Tibial artery (tissue), 4 donors: ENCODE data around the gene ADAM20.

ENCODE experiments used
- DNase-seq, 2 donors: peaks; one replicate each; pipeline ENCODE4 v3.0.0-alpha.2; 2019
- H3K27ac ChIP-seq, 2 donors: fragments of 200-600 bp; sonication (generic) in 1 of 2; 1 replicate in 1 of 2; 2 replicates in 1 of 2; pipeline ENCODE4 v1.5.1; 2018 to 2019; ENCODE audit warnings: mild to moderate bottlenecking in 1 of 2
- H3K27me3 ChIP-seq, 2 donors: fragments of 200-600 bp; sonication (generic) in 1 of 2; one replicate each; pipeline versions ENCODE4 v1.5.1 to v1.6.0; 2016 to 2019
- H3K36me3 ChIP-seq, 3 donors: fragments of 200-600 bp; sonication (generic) in 2 of 3; one replicate each; pipeline ENCODE4 v1.5.1; 2016 to 2019; ENCODE audit warnings: mild to moderate bottlenecking in 2 of 3
- H3K4me1 ChIP-seq, 4 donors: fragments of 200-600 bp; sonication (generic) in 2 of 4; 1 replicate in 3 of 4; 2 replicates in 1 of 4; pipeline ENCODE4 v1.5.1; 2016 to 2019
- H3K4me3 ChIP-seq, 2 donors: fragments of 200-600 bp; sonication (generic) in 1 of 2; 1 replicate in 1 of 2; 2 replicates in 1 of 2; pipeline ENCODE4 v1.5.1; 2018 to 2019; ENCODE audit warnings: mild to moderate bottlenecking in 2 of 2
- H3K9me3 ChIP-seq, 3 donors: fragments of 200-600 bp; sonication (generic) in 1 of 3; one replicate each; pipeline ENCODE4 v1.5.1; 2016 to 2019
- intact Hi-C: fragments of 100-400 bp; cut with DNase I; formaldehyde crosslinking; loops from one replicate; pipeline ENCODE4 v1.15.0; 2023; ENCODE audit warnings: low total_unique reads
- TF ChIP-seq, protein P1 (sequence below), 2 experiments: fragments of 200-600 bp in 1 of 2; fragments of 450-650 bp in 1 of 2; IDR thresholded peaks; one replicate each; pipeline ENCODE4 v1.5.1; 2017 to 2019; ENCODE audit warnings: antibody characterized with exemption in 2 of 2, mild to moderate bottlenecking in 1 of 2, moderate library complexity in 1 of 2

Gene ADAM20

GRCh38 chr14:70534904-70535303 is at the start of gene ADAM20:
TSS of gene ADAM20 (minus strand) at chr14:70535004. CDS start at chr14:70524757, 10,247 bp downstream.
- no peaks in the 10 kb centered on the region for H3K4me1 ChIP-seq
- H3K36me3 ChIP-seq: peaks cover 8 to 37% (median 12%) of the 10 kb centered on the region in 3 donors
- peaks cover 0 to 17% (median 5%) of the 10 kb centered on the region in 3 donors for H3K9me3 ChIP-seq
- no peak within 1 kb of the TSS for H3K27ac ChIP-seq
- DNase-seq: no peak
- no peak within 1 kb of the TSS for H3K4me3 ChIP-seq
- H3K27me3 ChIP-seq: no peaks in the 10 kb centered on the region
- TF ChIP-seq, protein P1, sequence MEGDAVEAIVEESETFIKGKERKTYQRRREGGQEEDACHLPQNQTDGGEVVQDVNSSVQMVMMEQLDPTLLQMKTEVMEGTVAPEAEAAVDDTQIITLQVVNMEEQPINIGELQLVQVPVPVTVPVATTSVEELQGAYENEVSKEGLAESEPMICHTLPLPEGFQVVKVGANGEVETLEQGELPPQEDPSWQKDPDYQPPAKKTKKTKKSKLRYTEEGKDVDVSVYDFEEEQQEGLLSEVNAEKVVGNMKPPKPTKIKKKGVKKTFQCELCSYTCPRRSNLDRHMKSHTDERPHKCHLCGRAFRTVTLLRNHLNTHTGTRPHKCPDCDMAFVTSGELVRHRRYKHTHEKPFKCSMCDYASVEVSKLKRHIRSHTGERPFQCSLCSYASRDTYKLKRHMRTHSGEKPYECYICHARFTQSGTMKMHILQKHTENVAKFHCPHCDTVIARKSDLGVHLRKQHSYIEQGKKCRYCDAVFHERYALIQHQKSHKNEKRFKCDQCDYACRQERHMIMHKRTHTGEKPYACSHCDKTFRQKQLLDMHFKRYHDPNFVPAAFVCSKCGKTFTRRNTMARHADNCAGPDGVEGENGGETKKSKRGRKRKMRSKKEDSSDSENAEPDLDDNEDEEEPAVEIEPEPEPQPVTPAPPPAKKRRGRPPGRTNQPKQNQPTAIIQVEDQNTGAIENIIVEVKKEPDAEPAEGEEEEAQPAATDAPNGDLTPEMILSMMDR (IDR thresholded peaks at IDR 0.05): no peak
- intact Hi-C loops: no loop called here

DNA sequence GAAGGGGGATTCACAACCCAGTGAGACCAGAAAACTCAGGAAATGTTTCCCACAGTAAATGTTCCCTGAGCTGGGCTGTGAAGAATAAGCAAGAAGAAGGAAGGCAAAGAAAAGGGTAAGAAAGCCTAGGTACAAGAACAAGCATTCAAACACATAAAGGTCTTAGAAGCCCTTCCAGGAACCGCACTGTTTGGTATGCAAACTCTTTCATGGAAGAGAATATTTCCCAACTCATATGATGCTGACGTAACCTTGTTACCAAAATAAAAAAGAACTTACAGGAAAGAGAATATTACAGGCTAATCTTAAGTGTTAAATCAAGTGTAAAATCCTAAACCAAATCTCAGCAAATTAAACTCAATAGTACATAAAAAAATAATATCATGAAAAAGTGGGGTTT is 42.1 kb upstream of the ADAM20 start:
- H3K9me3 ChIP-seq: no peaks in the 10 kb centered on the region
- intact Hi-C loops: no loop called here
- H3K4me3 ChIP-seq: no peak overlapping the region

DNA sequence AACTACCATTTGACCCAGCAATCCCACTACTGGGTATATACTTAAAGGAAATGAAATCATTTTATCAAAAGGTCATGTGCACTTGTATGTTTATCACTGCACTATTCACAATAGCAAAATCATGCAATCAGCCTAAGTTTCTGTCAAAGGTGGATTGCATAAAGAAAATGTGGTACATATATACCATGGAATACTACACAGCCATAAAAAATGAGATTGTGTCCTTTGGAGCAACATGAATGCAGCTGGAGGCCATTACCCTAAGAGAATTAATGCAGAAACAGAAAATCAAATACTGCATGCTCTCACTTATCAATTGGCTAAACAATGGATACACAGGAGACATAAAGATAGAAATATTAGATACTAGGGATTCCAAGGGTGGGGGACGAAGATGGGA is 38.2 kb upstream of the ADAM20 start:
- no peaks in the 10 kb centered on the region for H3K9me3 ChIP-seq

More for the DNA sequence above, 42.1 kb upstream of the ADAM20 start:
- TF ChIP-seq, protein P1 (IDR thresholded peaks at IDR 0.05): no peak
- no peak for DNase-seq
- no peaks in the 10 kb centered on the region for H3K4me1 ChIP-seq
- no peaks in the 10 kb centered on the region for H3K27me3 ChIP-seq
- peaks cover 13 to 37% (median 36%) of the 10 kb centered on the region in 3 donors for H3K36me3 ChIP-seq
- H3K27ac ChIP-seq: no peak overlapping the region

DNA sequence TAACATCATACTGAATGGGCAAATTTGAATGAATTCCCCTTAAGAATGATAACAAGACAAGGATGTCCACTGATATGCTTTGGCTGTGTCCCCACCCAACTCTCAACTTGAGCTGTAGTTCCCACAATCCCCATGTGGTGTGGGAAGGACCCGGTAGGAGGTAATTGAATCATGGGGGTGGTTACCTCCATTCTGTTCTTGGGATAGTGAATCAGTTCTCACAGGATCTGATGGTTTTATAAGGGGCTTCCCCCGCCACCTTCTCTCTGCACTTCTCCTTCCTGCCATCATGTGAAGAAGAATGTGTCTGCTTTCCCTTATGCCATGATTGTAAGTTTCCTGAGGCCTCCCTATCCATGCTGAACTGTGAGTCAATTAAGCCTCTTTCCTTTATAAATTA is 36.3 kb upstream of the ADAM20 start:
- no peak overlapping the region for H3K4me3 ChIP-seq
- no peaks in the 10 kb centered on the region for H3K27me3 ChIP-seq
- TF ChIP-seq, protein P1 (IDR thresholded peaks at IDR 0.05): no peak
- DNase-seq: no peak
- no peak overlapping the region for H3K27ac ChIP-seq
- peaks cover 19 to 34% (median 25%) of the 10 kb centered on the region in 3 donors for H3K36me3 ChIP-seq
- H3K9me3 ChIP-seq: peaks cover 0 to 2% (median 0%) of the 10 kb centered on the region in 3 donors
- H3K4me1 ChIP-seq: no peaks in the 10 kb centered on the region
- intact Hi-C loops: no loop called here

More for the DNA sequence above, 38.2 kb upstream of the ADAM20 start:
- DNase-seq: no peak
- intact Hi-C loops: no loop called here
- Histone ChIP-seq H3K27ac (no peak overlapping the region), H3K27me3 (no peaks in the 10 kb centered on the region), H3K4me3 (no peak overlapping the region), H3K4me1 (no peaks in the 10 kb centered on the region), H3K36me3 (peaks cover 7 to 15% (median 12%) of the 10 kb centered on the region in 3 donors)
- TF ChIP-seq, protein P1 (IDR thresholded peaks at IDR 0.05): no peak

- Histone ChIP-seq H3K9me3 (peaks cover 0 to 8% (median 0%) of the 10 kb centered on the region in 3 donors), H3K4me3 (no peak overlapping the region), H3K36me3 (peaks cover 37 to 61% (median 49%) of the 10 kb centered on the region in 3 donors), H3K27me3 (no peaks in the 10 kb centered on the region), H3K27ac (no peak overlapping the region), H3K4me1 (no peaks in the 10 kb centered on the region)
- intact Hi-C loops: no loop called here
- no peak for DNase-seq
- TF ChIP-seq, protein P1 (IDR thresholded peaks at IDR 0.05): no peak
These were observed 33.0 kb upstream of the ADAM20 start for GRCh38 chr14:70567791-70568190.

GRCh38 chr14:70563869-70564268 is 29.1 kb upstream of the ADAM20 start:
- no peaks in the 10 kb centered on the region for H3K4me1 ChIP-seq
- peaks cover 57 to 75% (median 67%) of the 10 kb centered on the region in 3 donors for H3K36me3 ChIP-seq
- no peaks in the 10 kb centered on the region for H3K27me3 ChIP-seq
- TF ChIP-seq, protein P1 (IDR thresholded peaks at IDR 0.05): no peak
- no peak overlapping the region for H3K27ac ChIP-seq
- no peak for DNase-seq
- H3K9me3 ChIP-seq: peaks cover 0 to 8% (median 0%) of the 10 kb centered on the region in 3 donors
- H3K4me3 ChIP-seq: no peak overlapping the region
- intact Hi-C loops: no loop called here
